Aorta (tissue), 5 donors: ENCODE results near the gene FBN1. TPM values are rescaled to one million over a fixed set of nuclear protein-coding genes. Genes with fewer than 3 reads are reported as not detected.

Experiments
- ATAC-seq: fragments of 200-7000 bp; cut with Tn5 transposase; one replicate; pipeline ENCODE4 v1.9.1; 2022; ENCODE audit warnings: moderate library complexity; ENCODE audit not compliant: low FRiP score
- DNase-seq, 2 donors: peaks; one replicate each; pipeline ENCODE4 v3.0.0-alpha.2; 2020
- H3K27ac ChIP-seq, 2 donors: one replicate each; pipeline ENCODE4 v1.5.1; 2013; ENCODE audit warnings: low read length in 2 of 2, mild to moderate bottlenecking in 2 of 2, moderate library complexity in 2 of 2, control low read depth in 1 of 2, inconsistent platforms in 1 of 2, low read depth in 1 of 2
- H3K27me3 ChIP-seq, 2 donors: one replicate each; pipeline ENCODE4 v1.6.1; 2013; ENCODE audit warnings: control low read depth in 1 of 2, low read length in 1 of 2, mild to moderate bottlenecking in 1 of 2, moderate library complexity in 1 of 2; ENCODE audit not compliant: insufficient read depth in 2 of 2, control insufficient read depth in 1 of 2
- H3K36me3 ChIP-seq, 2 donors: one replicate each; pipeline ENCODE4 v1.6.1; 2013; ENCODE audit warnings: control low read depth in 1 of 2, low read length in 1 of 2, mild to moderate bottlenecking in 1 of 2; ENCODE audit not compliant: insufficient read depth in 2 of 2, control insufficient read depth in 1 of 2
- H3K4me1 ChIP-seq, 2 donors: one replicate each; pipeline ENCODE4 v1.6.1; 2013; ENCODE audit warnings: low read length in 2 of 2, control low read depth in 1 of 2, mild to moderate bottlenecking in 1 of 2, moderate library complexity in 1 of 2; ENCODE audit not compliant: insufficient read depth in 2 of 2, control insufficient read depth in 1 of 2
- H3K4me3 ChIP-seq, 2 donors: one replicate each; pipeline ENCODE4 v1.5.1; 2013; ENCODE audit warnings: low read length in 2 of 2, control low read depth in 1 of 2, mild to moderate bottlenecking in 1 of 2
- H3K9me3 ChIP-seq: one replicate; pipeline ENCODE4 v1.6.1; 2013; ENCODE audit warnings: mild to moderate bottlenecking, low read length; ENCODE audit not compliant: control insufficient read depth
- WGBS, 2 donors: extraction: QIAGEN DNeasy Blood & Tissue Kit; methylation state at CpG; one replicate each; pipeline ENCODE4 v1.1.7; 2013; 5-methylcytosine and 5-hydroxymethylcytosine counted together
- intact Hi-C, 2 donors: fragments of 100-400 bp; cut with DNase I; formaldehyde crosslinking; loops; one replicate each; pipeline versions ENCODE4 v1.14.2 to v1.15.0; 2022
- long read RNA-seq, 2 donors: library from polyadenylated mRNA; unstranded; transcript quantifications; one replicate each; pipeline ENCODE4 v2.0.0, GENCODE V29; 2020 to 2021
- polyA plus RNA-seq, 2 donors: library from polyadenylated mRNA; stranded (reverse); fragments of 200-250 nt; gene quantifications; one replicate each; pipeline ENCODE4 v1.2.3, GENCODE V29; 2013
- total RNA-seq, 2 donors: library from RNA; stranded (reverse); fragmentation: NEBNext Ultra II Directional; extraction: Animal tissue kit (Norgen Biotek cat#: 25700); gene quantifications; one replicate each; pipeline ENCODE4 v1.2.1, GENCODE V29; 2021
- donor health status: healthy with polysubstance abuse.
- donor health status: Bipolar disorder and iron deficiency.
- donor health status: DM: no; HTN: no; CAD: no.
- donor health status: DM: no; HTN: no; CAD: no.
- donor health status: DM: yes; HTN: yes; CAD: no.

FBN1 gene
- total RNA-seq (100 to 1,000 TPM; 167 to 529 TPM), polyA plus RNA-seq (100 to 1,000 TPM in 1 of 2 donors, 10 to 100 TPM in 1; 24.7 to 115 TPM)
- long read RNA-seq, donor 1, partial matches to known transcripts = 52 of 72 reads
- long read RNA-seq, donor 1, other reads (novel, unspliced or antisense) = 20 of 72 reads
- long read RNA-seq, donor 2, full-length matches to known transcripts = 3 of 190 reads
- long read RNA-seq, donor 2, partial matches to known transcripts = 141 of 190 reads
- long read RNA-seq, donor 2, other reads (novel, unspliced or antisense) = 46 of 190 reads

GRCh38 chr15:48645558-48646330 lies at the start of gene FBN1:
Gene FBN1, minus strand, starts transcription at chr15:48645709. Its CDS starts 940 bp downstream, at chr15:48644769.
- intact Hi-C loops = loop anchor here (5.0 to 10.0 kb wide), 5 partner anchors 98 to 291 kb away; partner anchors contain the start of gene CEP152 (in 1 of the 2)
- DNase-seq (peak; percentile 84 to 91), ATAC-seq (peak; percentile 93)
- Histone ChIP-seq H3K4me3 (peak within 1 kb of the TSS; percentile 61 to 62), H3K9me3 (no peaks in the 10 kb centered on the region), H3K4me1 (no peaks in the 10 kb centered on the region), H3K27ac (peak within 1 kb of the TSS; percentile 62 to 89), H3K36me3 (no peaks in the 10 kb centered on the region), H3K27me3 (no peaks in the 10 kb centered on the region)
- WGBS, 2 donors = 0 to 1% methylated on average over 59 to 66 of the region's 66 CpGs

- no peak for ATAC-seq
- intact Hi-C loops = no loop called here
- no peaks in the 10 kb centered on the region for H3K4me1 ChIP-seq
- no peak overlapping the region for H3K27ac ChIP-seq
- no peak for DNase-seq
- H3K36me3 ChIP-seq = no peaks in the 10 kb centered on the region
- H3K9me3 ChIP-seq = no peaks in the 10 kb centered on the region
- H3K27me3 ChIP-seq = no peaks in the 10 kb centered on the region
- H3K4me3 ChIP-seq = no peak overlapping the region
Measured at GRCh38 chr15:48693484-48693883, 48.0 kb upstream of the FBN1 start.

DNA sequence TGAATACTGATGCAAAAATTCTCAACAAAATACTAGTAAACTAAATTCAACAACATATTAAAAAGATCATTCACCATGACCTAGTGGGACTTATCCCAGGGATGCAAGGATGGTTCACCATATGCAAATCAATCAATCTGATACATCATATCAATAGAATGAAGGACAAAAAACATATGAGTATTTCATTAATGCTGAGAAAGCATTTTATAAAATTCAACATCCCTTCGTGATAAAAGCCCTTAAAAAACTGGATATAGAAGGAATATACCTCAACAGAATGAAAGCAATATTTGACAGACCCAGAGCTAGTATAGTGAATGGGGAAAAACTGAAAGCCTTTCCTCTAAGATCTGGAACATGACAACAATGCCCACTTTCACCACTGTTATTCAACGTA lies 43.0 kb upstream of the FBN1 start:
- Histone ChIP-seq H3K4me3 (no peak overlapping the region), H3K4me1 (no peaks in the 10 kb centered on the region), H3K27me3 (no peaks in the 10 kb centered on the region), H3K36me3 (no peaks in the 10 kb centered on the region), H3K27ac (no peak overlapping the region), H3K9me3 (no peaks in the 10 kb centered on the region)
- ATAC-seq (no peak), DNase-seq (no peak)
- 47 to 49% methylated on average over 2 of the region's 2 CpGs for WGBS, 2 donors
- intact Hi-C loops = no loop called here

DNA sequence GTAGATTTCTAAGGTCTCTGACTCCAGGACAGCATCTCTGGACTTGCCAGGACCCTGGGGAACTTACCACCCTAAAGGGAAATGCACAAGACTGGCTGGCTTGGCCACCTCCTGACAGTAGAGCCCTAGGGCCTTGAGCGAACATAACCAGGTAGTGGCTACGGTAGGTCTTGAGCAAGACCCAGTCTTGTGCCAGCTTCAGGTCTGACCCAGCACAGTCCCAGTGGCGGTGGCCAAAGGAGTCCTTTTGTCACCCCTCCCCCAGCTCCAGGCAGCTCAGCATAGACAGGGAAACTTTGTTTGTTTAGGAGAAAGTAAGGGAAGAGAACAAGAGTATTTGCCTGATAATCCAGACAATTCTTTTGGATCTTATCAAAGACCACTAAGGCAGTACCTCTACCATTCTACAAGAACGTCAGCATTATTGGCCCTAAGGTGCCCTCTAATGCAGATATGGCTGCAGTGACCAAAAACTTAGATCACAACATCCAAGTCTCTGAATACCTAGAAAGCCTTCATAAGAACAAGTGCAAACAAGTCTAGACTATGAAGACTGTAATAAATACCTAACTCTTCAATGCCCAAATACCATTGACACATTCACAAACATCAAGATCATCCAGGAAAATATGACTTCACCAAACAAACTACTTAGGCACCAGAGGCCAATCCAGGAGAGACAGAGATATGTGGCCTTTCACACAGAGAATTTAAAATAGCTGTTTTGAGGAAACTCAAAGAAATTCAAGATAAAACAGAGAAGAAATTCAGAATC lies 38.7 kb upstream of the FBN1 start:
- H3K27me3 ChIP-seq = no peaks in the 10 kb centered on the region
- H3K4me1 ChIP-seq = no peaks in the 10 kb centered on the region
- ATAC-seq (no peak), DNase-seq (no peak)
- no peak overlapping the region for H3K4me3 ChIP-seq
- no peaks in the 10 kb centered on the region for H3K9me3 ChIP-seq
- WGBS, 2 donors = 92 to 96% methylated on average over 4 of the region's 4 CpGs
- intact Hi-C loops = no loop called here
- no peaks in the 10 kb centered on the region for H3K36me3 ChIP-seq
- H3K27ac ChIP-seq = no peak overlapping the region

GRCh38 chr15:48682942-48683651 lies 37.6 kb upstream of the FBN1 start:
- Histone ChIP-seq H3K4me1 (no peaks in the 10 kb centered on the region), H3K36me3 (no peaks in the 10 kb centered on the region), H3K27ac (no peak overlapping the region), H3K27me3 (no peaks in the 10 kb centered on the region), H3K9me3 (no peaks in the 10 kb centered on the region), H3K4me3 (no peak overlapping the region)
- peak in 1 of 2 donors; percentile 64 for DNase-seq
- WGBS, 2 donors = 95 to 96% methylated on average over 2 of the region's 2 CpGs
- ATAC-seq = no peak
- intact Hi-C loops = no loop called here

- no peaks in the 10 kb centered on the region for H3K4me1 ChIP-seq
- H3K27me3 ChIP-seq = no peaks in the 10 kb centered on the region
- 74 to 80% methylated on average over 3 of the region's 3 CpGs for WGBS, 2 donors
- ATAC-seq = no peak
- H3K9me3 ChIP-seq = no peaks in the 10 kb centered on the region
- no peaks in the 10 kb centered on the region for H3K36me3 ChIP-seq
- no peak overlapping the region for H3K4me3 ChIP-seq
- no peak for DNase-seq
- no peak overlapping the region for H3K27ac ChIP-seq
- intact Hi-C loops = no loop called here
Measured at GRCh38 chr15:48681353-48681752, 35.8 kb upstream of the FBN1 start.

GRCh38 chr15:48680841-48681240 lies 35.3 kb upstream of the FBN1 start:
- H3K4me3 ChIP-seq = no peak overlapping the region

DNA sequence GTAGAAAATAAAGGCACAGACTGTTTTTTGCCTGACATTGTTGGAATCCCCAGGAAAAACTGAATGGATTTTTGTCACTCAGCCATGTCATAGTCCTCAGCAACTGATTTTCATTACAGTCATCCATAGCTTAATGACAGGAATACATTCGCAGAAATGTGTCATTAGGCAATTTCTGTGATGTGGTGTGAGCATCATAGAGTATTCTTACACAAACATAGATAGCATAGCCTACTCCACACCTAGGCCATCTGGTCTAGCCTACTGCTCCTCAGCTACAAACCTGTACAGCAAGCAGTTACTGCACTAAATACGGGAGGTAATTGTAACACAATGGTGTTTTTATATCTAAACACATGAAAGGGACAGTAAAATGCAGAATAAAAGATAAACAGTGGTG lies 34.4 kb upstream of the FBN1 start:
- no peaks in the 10 kb centered on the region for H3K9me3 ChIP-seq
- H3K27me3 ChIP-seq = no peaks in the 10 kb centered on the region
- no peak for ATAC-seq
- H3K4me3 ChIP-seq = no peak overlapping the region
- H3K27ac ChIP-seq = no peak overlapping the region
- H3K4me1 ChIP-seq = no peaks in the 10 kb centered on the region
- intact Hi-C loops = no loop called here
- 66 to 70% methylated on average over 2 of the region's 2 CpGs for WGBS, 2 donors
- no peak for DNase-seq
- no peaks in the 10 kb centered on the region for H3K36me3 ChIP-seq

More at GRCh38 chr15:48680841-48681240, 35.3 kb upstream of the FBN1 start:
- H3K36me3 ChIP-seq = no peaks in the 10 kb centered on the region
- ATAC-seq = no peak
- no peak for DNase-seq
- intact Hi-C loops = no loop called here
- H3K27me3 ChIP-seq = no peaks in the 10 kb centered on the region
- no peaks in the 10 kb centered on the region for H3K4me1 ChIP-seq
- H3K9me3 ChIP-seq = no peaks in the 10 kb centered on the region
- WGBS, 2 donors = 97% methylated on average over 1 of the region's 1 CpG
- no peak overlapping the region for H3K27ac ChIP-seq
